H9 (cell line): Measurements from ENCODE around the gene GPR176. TPM values are rescaled to one million over a fixed set of nuclear protein-coding genes. Genes with fewer than 3 reads are reported as not detected.

Experiments
- DNase-seq: peaks from one replicate; pipeline ENCODE4 v3.0.0-alpha.2; 2017
- H2AFZ ChIP-seq: one replicate; pipeline ENCODE4 v1.6.1; 2013; ENCODE audit warnings: mild to moderate bottlenecking, low read length, control low read depth, moderate library complexity
- H2AK5ac ChIP-seq: 2 replicates; pipeline ENCODE4 v1.6.1; 2013; ENCODE audit warnings: low read length, control low read depth, mixed read lengths; ENCODE audit not compliant: insufficient read length
- H2BK120ac ChIP-seq: one replicate; pipeline ENCODE4 v1.6.1; 2013; ENCODE audit warnings: low read depth, mild to moderate bottlenecking, low read length, control low read depth, inconsistent platforms; ENCODE audit not compliant: poor library complexity, severe bottlenecking
- H2BK12ac ChIP-seq: 2 replicates; pipeline ENCODE4 v1.6.1; 2013; ENCODE audit warnings: low read length, control low read depth, mixed read lengths, low read depth; ENCODE audit not compliant: insufficient read length
- H2BK15ac ChIP-seq: 2 replicates; pipeline ENCODE4 v1.6.1; 2013; ENCODE audit warnings: low read depth, low read length, control low read depth
- H2BK20ac ChIP-seq: one replicate; pipeline ENCODE4 v1.6.1; 2013; ENCODE audit warnings: low read depth, mild to moderate bottlenecking, low read length, control low read depth, inconsistent platforms; ENCODE audit not compliant: poor library complexity, severe bottlenecking
- H2BK5ac ChIP-seq: 2 replicates; pipeline ENCODE4 v1.6.1; 2013; ENCODE audit warnings: low read length, control low read depth, mixed read lengths; ENCODE audit not compliant: insufficient read length
- H3K14ac ChIP-seq: 2 replicates; pipeline ENCODE4 v1.6.1; 2013; ENCODE audit warnings: low read length, control low read depth; ENCODE audit not compliant: insufficient read depth
- H3K18ac ChIP-seq: 2 replicates; pipeline ENCODE4 v1.6.1; 2013; ENCODE audit warnings: low read depth, mild to moderate bottlenecking, mixed read lengths, low read length, control low read depth; ENCODE audit not compliant: insufficient read length
- H3K23ac ChIP-seq: 2 replicates; pipeline ENCODE4 v1.6.1; 2013; ENCODE audit warnings: low read length, control low read depth, mixed read lengths, low read depth; ENCODE audit not compliant: insufficient read length
- H3K23me2 ChIP-seq: 2 replicates; pipeline ENCODE4 v1.6.1; 2013; ENCODE audit warnings: low read depth, mild to moderate bottlenecking, mixed read lengths, low read length, control low read depth; ENCODE audit not compliant: insufficient read length, poor library complexity, severe bottlenecking
- H3K27ac ChIP-seq: 2 replicates; pipeline ENCODE4 v1.5.1; 2013; ENCODE audit warnings: low read length, control low read depth, mixed read lengths, low read depth; ENCODE audit not compliant: insufficient read length
- H3K27me3 ChIP-seq: 2 replicates; pipeline ENCODE4 v1.6.1; 2013; ENCODE audit warnings: low read length, control low read depth, inconsistent platforms; ENCODE audit not compliant: insufficient read depth
- H3K4ac ChIP-seq: 2 replicates; pipeline ENCODE4 v1.6.1; 2013; ENCODE audit warnings: low read depth, mild to moderate bottlenecking, control low read depth, inconsistent platforms, low read length, moderate library complexity
- H3K4me1 ChIP-seq: 2 replicates; pipeline ENCODE4 v1.6.1; 2013; ENCODE audit warnings: low read length, control low read depth, inconsistent platforms; ENCODE audit not compliant: insufficient read depth
- H3K4me2 ChIP-seq: 2 replicates; pipeline ENCODE4 v1.6.1; 2013; ENCODE audit warnings: low read length, control low read depth, mixed read lengths; ENCODE audit not compliant: insufficient read length, insufficient read depth
- H3K56ac ChIP-seq: 2 replicates; pipeline ENCODE4 v1.6.1; 2013; ENCODE audit warnings: low read depth, mild to moderate bottlenecking, mixed read lengths, low read length, control low read depth; ENCODE audit not compliant: insufficient read length
- H3K79me1 ChIP-seq: 2 replicates; pipeline ENCODE4 v1.6.1; 2013; ENCODE audit warnings: low read depth, mild to moderate bottlenecking, moderate library complexity, low read length, control low read depth, inconsistent platforms; ENCODE audit not compliant: insufficient read depth, poor library complexity, severe bottlenecking
- H3K79me2 ChIP-seq: 2 replicates; pipeline ENCODE4 v1.6.1; 2013; ENCODE audit warnings: low read length, control low read depth, inconsistent platforms; ENCODE audit not compliant: insufficient read depth
- H3K9ac ChIP-seq: 2 replicates; pipeline ENCODE4 v1.6.1; 2013; ENCODE audit warnings: low read length, control low read depth, mixed read lengths; ENCODE audit not compliant: insufficient read length; ENCODE audit errors: extremely low read depth
- H3K9me3 ChIP-seq: one replicate; pipeline ENCODE4 v1.6.1; 2013; ENCODE audit warnings: low read depth, low read length, inconsistent platforms; ENCODE audit not compliant: control insufficient read depth
- H3T11ph ChIP-seq: one replicate; pipeline ENCODE4 v1.6.1; 2013; ENCODE audit warnings: mild to moderate bottlenecking, low read length, control low read depth, inconsistent platforms
- H4K20me1 ChIP-seq: one replicate; pipeline ENCODE4 v1.6.1; 2013; ENCODE audit not compliant: control insufficient read depth, insufficient read length, insufficient read depth
- H4K5ac ChIP-seq: 2 replicates; pipeline ENCODE4 v1.6.1; 2013; ENCODE audit warnings: low read depth, mild to moderate bottlenecking, mixed read lengths, low read length, control low read depth; ENCODE audit not compliant: insufficient read length
- H4K8ac ChIP-seq: replicated peaks from 2 replicates; pipeline ENCODE4 v1.6.1; 2013; ENCODE audit warnings: low read length, control low read depth, mixed read lengths, low read depth; ENCODE audit not compliant: insufficient read length
- H4K91ac ChIP-seq: 2 replicates; pipeline ENCODE4 v1.6.1; 2013; ENCODE audit warnings: low read depth, mild to moderate bottlenecking, moderate library complexity, mixed read lengths, low read length, control low read depth; ENCODE audit not compliant: insufficient read length
- H3K27ac Mint-ChIP-seq, 3 experiments: 2 replicates in 2 of 3; 3 replicates in 1 of 3; pipeline ENCODE4 v1.8.0; 2020 to 2021; ENCODE audit warnings: mixed read lengths in 3 of 3, mild to moderate bottlenecking in 1 of 3, moderate library complexity in 1 of 3
- H3K27me3 Mint-ChIP-seq: 2 replicates; pipeline ENCODE4 v1.8.0; 2021; ENCODE audit warnings: low read depth, mild to moderate bottlenecking, moderate library complexity, mixed read lengths
- H3K36me3 Mint-ChIP-seq, 3 experiments: 2 replicates in 2 of 3; 3 replicates in 1 of 3; pipeline ENCODE4 v1.8.0; 2020 to 2021; ENCODE audit warnings: low read depth in 3 of 3, mixed read lengths in 3 of 3; ENCODE audit not compliant: insufficient read depth in 1 of 3
- H3K4me1 Mint-ChIP-seq, 2 experiments: 2 replicates each; pipeline ENCODE4 v1.8.0; 2020; ENCODE audit warnings: mixed read lengths in 2 of 2
- H3K4me3 Mint-ChIP-seq, 2 experiments: 2 replicates in 1 of 2; 3 replicates in 1 of 2; pipeline ENCODE4 v1.8.0; 2020 to 2021; ENCODE audit warnings: mild to moderate bottlenecking in 2 of 2, mixed read lengths in 2 of 2, moderate library complexity in 1 of 2
- H3K9me3 Mint-ChIP-seq, 2 experiments: 2 replicates in 1 of 2; 3 replicates in 1 of 2; pipeline ENCODE4 v1.8.0; 2020; ENCODE audit warnings: mild to moderate bottlenecking in 2 of 2, mixed read lengths in 2 of 2, moderate library complexity in 1 of 2
- total RNA-seq: library from RNA; stranded (reverse); gene quantifications from 2 replicates; pipeline ENCODE4 v1.2.1, GENCODE V29; 2021
- TF ChIP-seq, protein P1 (sequence below): fragments of 200-600 bp; sonication (generic); conservative IDR thresholded peaks from 3 replicates; pipeline ENCODE4 v1.8.0; 2021; ENCODE audit warnings: antibody characterized with exemption, mild to moderate bottlenecking

The GPR176 gene
- total RNA-seq, 1 experiment from 2014 or later = 132 TPM

GRCh38 chr15:39834256-39834655 lies 85.8 kb downstream of the GPR176 start:
- H3T11ph ChIP-seq = no peak overlapping the region
- no peaks in the 10 kb centered on the region for H3K27me3 ChIP-seq
- no peak overlapping the region for H3K23ac ChIP-seq
- Mint-ChIP-seq H3K27me3 (no peaks in the 10 kb centered on the region), H3K36me3 (peaks cover 7 to 13% (median 8%) of the 10 kb centered on the region in 3 experiments; a peak in 5 of 7 replicates), H3K4me1 (peaks cover 34 to 58% of the 10 kb centered on the region in 2 experiments), H3K9me3 (peaks cover 3 to 5% of the 10 kb centered on the region in 2 experiments; a peak in 2 of 5 replicates), H3K4me3 (no peak overlapping the region), H3K27ac (no peak overlapping the region)
- TF ChIP-seq, protein P1, sequence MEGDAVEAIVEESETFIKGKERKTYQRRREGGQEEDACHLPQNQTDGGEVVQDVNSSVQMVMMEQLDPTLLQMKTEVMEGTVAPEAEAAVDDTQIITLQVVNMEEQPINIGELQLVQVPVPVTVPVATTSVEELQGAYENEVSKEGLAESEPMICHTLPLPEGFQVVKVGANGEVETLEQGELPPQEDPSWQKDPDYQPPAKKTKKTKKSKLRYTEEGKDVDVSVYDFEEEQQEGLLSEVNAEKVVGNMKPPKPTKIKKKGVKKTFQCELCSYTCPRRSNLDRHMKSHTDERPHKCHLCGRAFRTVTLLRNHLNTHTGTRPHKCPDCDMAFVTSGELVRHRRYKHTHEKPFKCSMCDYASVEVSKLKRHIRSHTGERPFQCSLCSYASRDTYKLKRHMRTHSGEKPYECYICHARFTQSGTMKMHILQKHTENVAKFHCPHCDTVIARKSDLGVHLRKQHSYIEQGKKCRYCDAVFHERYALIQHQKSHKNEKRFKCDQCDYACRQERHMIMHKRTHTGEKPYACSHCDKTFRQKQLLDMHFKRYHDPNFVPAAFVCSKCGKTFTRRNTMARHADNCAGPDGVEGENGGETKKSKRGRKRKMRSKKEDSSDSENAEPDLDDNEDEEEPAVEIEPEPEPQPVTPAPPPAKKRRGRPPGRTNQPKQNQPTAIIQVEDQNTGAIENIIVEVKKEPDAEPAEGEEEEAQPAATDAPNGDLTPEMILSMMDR = no peak
- peaks cover 26% of the 10 kb centered on the region; the same call in 1 of the 2 replicates for H3K79me2 ChIP-seq
- H3K9ac ChIP-seq = no peak overlapping the region
- H4K5ac ChIP-seq = no peak overlapping the region
- H3K27ac ChIP-seq = no peak overlapping the region
- no peak overlapping the region for H2BK5ac ChIP-seq
- no peak overlapping the region for H2AK5ac ChIP-seq
- no peak overlapping the region for H4K8ac ChIP-seq
- H2BK20ac ChIP-seq = no peak overlapping the region
- DNase-seq = no peak
- no peaks in the 10 kb centered on the region for H3K23me2 ChIP-seq
- no peak overlapping the region for H3K56ac ChIP-seq
- no peak overlapping the region for H2BK120ac ChIP-seq
- H2BK12ac ChIP-seq = no peak overlapping the region
- no peak overlapping the region for H4K91ac ChIP-seq
- no peak overlapping the region for H3K18ac ChIP-seq
- H2AFZ ChIP-seq = no peak overlapping the region
- H3K4ac ChIP-seq = no peak overlapping the region
- H3K14ac ChIP-seq = no peak overlapping the region
- peaks cover 3% of the 10 kb centered on the region for H3K79me1 ChIP-seq
- H3K9me3 ChIP-seq = no peaks in the 10 kb centered on the region
- no peaks in the 10 kb centered on the region for H4K20me1 ChIP-seq
- H2BK15ac ChIP-seq = no peak overlapping the region
- H3K4me2 ChIP-seq = no peak overlapping the region
- peaks cover 6% of the 10 kb centered on the region for H3K4me1 ChIP-seq
